Erythroblast (primary cell): ENCODE data around the gene MYBPH.

Experiments used
- GATA1 ChIP-seq: IDR thresholded peaks from 2 replicates; pipeline ENCODE4 v1.6.1; 2011; ENCODE audit warnings: low read depth, mild to moderate bottlenecking, control low read depth, low read length, moderate library complexity
- POLR2A ChIP-seq: IDR thresholded peaks from 2 replicates; pipeline ENCODE4 v1.6.1; 2011; ENCODE audit warnings: mild to moderate bottlenecking, low read length

- TF ChIP-seq POLR2A (no peak), GATA1 (no peak)
Measured at GRCh38 chr1:203147376-203147775, 28.2 kb downstream of the MYBPH start.
